Left cardiac atrium (tissue), 4 donors: ENCODE results near the gene MAL. TPM values are rescaled to one million over a fixed set of nuclear protein-coding genes. Genes with fewer than 3 reads are reported as not detected.

Source experiments
- ATAC-seq, 2 donors: fragments of 200-7000 bp; cut with Tn5 transposase; one replicate each; pipeline ENCODE4 v1.9.1; 2020; ENCODE audit warnings: mild to moderate bottlenecking in 2 of 2, moderate library complexity in 2 of 2
- DNase-seq: peaks from one replicate; pipeline ENCODE4 v3.0.0-alpha.2; 2020
- intact Hi-C, 2 donors: fragments of 100-400 bp; cut with DNase I; formaldehyde crosslinking; loops; one replicate each; pipeline versions ENCODE4 v1.14.1 to v1.15.1; 2022 to 2023
- total RNA-seq, 2 donors: library from RNA; stranded (reverse); fragmentation: NEBNext Ultra II Directional; extraction: Animal tissue kit (Norgen Biotek cat#: 25700); gene quantifications; one replicate each; pipeline ENCODE4 v1.2.1, GENCODE V29; 2021
- donor health status: DM: no; HTN: yes; CAD: no.
- donor health status: DM: no; HTN: yes; CAD: no; lungs with severe emphysema.
- donor health status: DM: yes; HTN: yes; CAD: no.
- donor health status: Dilated cardiomyopathy.

The MAL gene
- total RNA-seq, 2 donors from 2014 or later: 5.8 to 7.8 TPM

DNA sequence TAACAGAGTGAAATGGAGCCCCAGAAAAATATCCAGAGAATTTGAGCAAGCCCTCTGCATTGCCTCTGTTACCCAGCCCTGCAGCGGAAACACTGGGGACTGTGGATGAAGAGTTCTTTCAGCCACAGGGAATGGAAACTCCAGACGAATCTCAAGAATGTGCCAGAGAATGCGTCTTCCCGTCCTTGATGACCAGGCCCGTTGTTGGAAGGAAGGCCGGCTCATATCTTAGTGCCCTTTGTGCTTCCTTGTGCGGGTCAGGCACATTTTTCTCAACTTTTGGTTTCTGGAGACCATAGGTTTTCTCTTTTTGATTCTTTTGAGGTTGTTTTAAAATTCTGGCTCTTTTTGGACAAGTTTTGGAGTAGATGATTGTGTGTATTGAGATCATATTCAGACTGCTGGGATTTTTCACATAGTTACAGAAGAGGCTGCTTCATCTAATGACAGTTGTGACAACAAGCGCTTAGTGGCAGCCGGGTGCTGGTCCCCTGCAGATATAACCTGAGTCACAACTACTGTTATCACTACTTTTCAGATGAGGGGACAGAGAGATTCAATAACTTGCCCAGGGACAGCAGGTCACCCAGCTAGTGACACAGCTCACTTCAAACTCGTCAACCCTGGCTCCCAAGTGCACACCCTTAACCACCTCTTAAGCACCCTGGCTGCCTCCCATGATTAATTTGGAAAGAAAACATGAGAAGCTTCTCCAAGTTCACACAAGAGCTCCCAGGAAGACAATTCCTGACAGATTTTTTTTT is 15.7 kb downstream of the MAL start:
- intact Hi-C loops: no loop called here
- ATAC-seq: peak in 1 of 2 donors; percentile 62
- no peak for DNase-seq

DNA sequence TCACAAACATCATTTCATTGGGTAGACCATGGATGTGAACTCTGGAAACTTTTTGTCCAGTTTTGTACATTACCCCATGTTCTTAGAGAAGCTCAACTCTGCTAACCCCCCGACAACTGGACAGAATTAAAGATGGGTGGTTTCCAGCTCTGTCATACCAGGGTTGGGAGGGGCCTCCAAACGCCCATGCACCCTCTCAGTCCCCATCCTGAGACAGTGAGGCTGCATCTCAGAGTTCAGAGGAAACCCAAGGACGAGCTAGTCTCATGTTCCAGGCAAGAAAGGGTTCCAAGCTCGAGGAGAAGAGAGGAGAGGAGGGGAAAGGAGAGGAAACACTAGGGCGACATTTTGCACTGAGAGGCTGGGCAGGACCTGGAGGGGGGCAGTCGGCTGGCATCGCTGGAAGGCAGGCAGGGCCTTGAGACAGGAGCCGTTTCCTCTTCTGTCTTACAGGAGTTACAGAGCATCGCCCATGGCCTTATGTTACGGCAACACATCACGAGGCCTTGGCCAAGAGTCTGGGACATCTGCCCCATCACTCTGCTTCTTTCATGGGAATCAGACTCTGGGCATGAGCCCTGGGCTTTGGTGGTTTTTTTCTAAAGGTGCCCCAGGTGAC is 16.4 kb downstream of the MAL start:
- no peak for DNase-seq
- ATAC-seq: no peak
- intact Hi-C loops: no loop called here

DNA sequence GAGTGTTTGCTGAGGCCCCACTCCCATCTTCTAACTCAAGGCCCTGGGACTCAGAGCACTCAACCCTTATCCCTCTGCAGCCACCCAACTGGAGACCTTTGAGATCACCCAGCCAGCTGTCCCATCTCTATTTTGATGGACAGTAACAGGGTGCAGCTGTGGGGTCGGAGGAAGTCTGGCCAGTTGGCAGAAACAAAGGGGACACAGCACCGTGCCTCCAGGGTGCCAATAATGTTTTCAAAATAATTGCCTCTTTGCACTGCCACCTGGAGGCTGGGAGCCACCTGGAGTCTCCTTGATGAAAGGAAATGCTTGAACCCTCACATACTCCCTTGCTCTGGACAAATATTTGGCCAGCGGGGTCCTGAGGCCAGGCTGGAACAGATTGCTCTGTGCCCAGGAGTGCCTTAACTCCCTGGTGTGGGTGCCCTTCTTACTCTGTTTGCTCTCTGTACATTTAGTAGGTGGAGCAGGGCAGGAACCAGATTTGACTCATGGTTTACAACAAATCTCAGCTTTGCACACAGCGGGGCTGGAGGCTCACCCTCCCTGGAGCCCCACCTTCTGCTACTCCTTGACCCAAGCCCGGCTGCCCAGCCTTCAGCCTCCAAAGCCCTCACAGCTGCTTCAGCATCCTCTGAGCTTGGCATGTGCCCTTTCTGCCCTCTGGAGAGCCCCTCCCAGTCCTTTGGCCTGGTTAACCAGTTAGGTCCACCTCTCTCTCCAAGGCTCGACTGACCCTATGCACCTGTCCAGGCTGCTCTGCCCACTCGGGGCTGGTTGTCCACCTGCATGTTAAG is 17.2 kb downstream of the MAL start:
- intact Hi-C loops: no loop called here
- peak in 1 of 2 donors; percentile 2 for ATAC-seq
- peak; percentile 5 for DNase-seq

DNA sequence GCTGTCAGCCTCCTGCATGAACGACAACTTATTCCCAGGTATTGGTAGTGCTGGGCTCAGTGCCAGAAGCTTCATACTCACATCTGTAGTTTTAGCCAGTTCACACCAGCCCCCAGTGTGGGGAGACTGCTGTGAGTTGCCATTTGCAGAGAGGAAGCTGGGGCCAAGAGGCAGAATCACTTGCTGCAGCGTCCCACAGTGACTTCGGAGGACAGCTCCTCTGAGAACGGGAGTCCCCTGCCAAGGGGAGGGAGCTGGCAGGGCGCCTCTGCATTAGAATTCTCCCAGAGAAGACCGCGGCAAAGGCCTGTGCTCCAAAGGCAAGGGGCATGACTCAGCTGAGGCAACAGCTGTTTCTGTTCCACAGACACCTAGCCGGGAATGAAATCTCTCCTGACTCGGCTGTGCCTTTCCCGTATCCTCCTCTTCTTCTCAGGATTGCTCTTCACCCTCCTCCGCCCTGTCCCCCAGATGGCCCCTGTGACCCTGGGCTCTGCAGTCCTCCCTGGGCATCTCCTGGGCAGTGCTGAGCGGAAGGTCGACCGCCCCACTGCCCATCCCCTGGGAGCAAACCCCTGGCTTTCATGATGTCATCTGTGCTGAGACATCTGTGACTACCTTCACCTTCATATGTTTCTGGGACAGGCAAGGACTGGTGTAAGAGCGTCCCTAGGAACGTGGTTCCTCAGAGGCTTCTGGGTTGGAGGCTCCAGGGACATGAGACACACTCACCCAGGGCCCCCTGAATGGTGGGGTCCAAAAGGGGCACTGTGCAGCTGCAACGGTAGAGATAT is 18.0 kb downstream of the MAL start:
- intact Hi-C loops: no loop called here
- DNase-seq: peak; percentile 92
- ATAC-seq: peak; percentile 95 to 97

DNA sequence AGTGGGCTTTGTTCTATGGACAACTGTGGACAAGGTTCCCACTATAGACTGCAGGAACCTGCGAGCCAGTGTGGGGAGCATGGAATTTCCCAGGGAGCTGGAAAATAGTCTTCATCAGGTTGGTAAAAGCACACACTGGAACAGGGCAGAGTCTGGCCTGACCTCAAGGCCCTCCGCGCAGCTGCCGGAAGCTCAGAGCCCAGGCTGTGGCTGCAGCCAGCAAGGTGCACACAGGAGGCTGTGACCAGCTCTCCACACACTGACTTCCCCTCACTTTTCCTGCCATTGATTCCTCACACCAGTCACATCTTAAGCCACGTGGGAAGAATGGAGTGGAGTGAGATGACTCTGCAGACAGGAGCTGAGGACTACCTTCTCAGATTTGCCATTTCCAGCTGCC is 19.1 kb downstream of the MAL start:
- intact Hi-C loops: no loop called here
- no peak for DNase-seq
- ATAC-seq: no peak

DNA sequence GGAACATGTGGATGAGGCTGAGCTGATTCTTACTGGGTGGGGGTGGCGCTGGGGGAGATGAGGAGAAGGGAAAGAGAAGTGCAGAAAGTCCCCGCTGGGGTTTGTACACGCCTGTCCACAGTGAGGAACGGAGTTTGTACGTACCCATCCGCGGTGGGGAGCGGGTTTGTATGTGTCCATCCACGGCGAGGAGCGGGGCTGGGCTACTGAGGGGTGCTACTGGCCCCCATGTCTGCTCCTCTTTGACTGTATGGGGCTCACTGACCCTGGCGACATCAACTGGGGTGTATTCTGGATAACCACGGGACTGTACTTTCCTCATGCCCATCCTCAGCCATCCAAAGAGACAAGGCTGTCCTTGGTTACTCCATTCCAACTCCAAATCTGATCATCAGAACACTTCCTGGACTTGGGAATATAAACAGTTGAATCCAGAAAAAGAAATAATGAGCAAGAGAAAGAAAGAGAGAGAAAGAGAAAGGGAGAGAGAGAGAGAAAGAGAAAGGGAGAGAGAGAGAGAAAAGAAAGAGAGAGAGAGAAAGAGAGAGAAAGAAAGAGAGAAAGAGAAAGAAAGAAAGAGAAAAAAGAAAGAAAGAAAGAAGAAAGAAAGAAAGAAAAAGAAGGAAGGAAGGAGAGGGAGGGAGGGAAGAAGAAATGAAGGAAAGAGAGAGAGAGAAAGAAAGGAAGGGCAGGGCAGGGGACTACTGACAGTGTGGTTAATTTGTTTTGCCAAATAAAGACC is 21.0 kb downstream of the MAL start:
- ATAC-seq (no peak), DNase-seq (no peak)
- intact Hi-C loops: no loop called here

DNA sequence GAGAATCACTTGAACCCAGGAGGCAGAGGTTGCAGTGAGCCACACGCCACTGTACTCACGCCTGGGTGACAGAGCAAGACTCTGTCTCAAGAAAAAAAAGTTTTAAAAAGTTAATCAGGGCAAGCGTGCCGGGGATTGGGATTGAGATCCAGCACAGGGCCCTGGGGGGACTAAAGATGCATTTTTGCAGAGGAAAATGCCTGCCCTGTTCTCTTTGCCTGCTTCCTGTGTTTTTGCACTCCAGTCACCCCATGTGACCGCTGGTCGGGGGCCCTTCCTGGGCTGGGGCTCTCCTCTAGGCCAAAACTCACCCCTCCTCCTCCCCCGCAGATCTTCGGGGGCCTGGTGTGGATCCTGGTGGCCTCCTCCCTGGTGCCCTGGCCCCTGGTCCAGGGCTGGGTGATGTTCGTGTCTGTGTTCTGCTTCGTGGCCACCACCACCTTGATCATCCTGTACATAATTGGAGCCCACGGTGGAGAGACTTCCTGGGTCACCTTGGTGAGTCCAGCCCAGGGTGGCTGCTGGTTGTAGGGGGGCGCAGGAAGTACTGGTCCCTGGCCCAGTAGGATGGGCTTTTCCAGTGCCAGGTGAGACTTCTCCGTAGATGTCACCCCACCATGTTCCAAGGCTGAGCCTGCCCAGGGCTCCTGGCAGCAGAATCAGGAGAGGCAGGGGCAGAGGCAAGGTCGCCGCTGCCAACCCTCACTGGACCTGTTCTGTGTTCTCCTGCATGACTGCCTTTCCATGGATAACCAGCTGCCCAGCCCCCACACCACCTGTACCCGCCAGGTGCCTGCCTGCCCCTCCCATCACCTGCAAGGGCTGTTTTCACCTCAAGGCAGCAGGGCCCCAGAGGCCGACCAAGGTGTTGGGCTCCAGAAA is 22.4 kb downstream of the MAL start:
- no peak for DNase-seq
- intact Hi-C loops: no loop called here
- ATAC-seq: no peak

DNA sequence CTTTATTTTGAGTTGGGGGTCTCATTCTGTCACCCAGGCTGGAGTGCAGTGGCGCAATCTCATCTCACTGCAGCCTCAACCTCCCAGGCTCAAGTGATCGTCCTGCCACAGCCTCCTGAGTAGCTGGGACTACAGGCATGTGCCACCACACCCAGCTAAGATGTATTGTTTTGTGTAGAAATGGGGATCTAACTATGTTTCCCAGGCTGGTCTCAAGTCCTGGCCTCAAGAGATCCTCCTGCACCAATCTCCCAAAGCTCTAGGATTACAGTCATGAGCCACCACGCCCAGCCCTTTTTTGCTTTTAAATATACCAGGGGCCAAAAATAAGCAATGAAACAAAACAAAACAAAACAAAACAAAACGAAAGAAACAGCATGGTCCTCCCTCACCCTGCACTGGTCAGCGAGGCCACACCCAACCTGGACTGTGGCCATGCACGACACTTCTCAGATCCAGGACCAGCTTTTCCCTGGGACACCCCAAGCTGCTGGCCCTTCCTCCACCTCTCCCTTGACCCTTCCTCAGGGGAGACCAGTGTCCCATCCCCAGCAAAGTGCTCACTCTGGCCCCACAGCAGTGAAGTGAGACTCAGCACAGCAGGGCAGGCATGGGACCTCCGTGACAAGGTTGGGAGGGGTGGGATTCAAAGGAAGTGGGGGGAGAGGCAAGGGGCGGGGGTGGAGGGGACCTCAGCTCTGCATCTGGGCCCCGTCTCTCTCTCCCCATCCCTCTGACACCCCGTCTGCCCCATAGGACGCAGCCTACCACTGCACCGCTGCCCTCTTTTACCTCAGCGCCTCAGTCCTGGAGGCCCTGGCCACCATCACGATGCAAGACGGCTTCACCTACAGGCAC is 23.5 kb downstream of the MAL start:
- intact Hi-C loops: no loop called here
- no peak for DNase-seq
- no peak for ATAC-seq

DNA sequence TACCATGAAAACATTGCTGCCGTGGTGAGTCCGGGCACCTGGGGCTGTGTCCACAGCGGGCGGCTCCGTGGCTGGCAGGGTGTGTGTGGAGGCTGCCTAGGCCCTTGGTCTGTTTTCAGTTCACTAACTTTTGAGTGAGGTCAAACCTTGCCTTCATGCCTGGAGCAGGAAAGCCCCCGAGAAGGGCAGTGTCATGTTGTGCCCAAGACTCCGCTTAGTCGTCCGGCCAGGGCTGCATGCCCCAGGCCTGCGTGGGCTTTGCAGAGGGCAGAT is 24.1 kb downstream of the MAL start:
- no peak for ATAC-seq
- no peak for DNase-seq
- intact Hi-C loops: no loop called here

DNA sequence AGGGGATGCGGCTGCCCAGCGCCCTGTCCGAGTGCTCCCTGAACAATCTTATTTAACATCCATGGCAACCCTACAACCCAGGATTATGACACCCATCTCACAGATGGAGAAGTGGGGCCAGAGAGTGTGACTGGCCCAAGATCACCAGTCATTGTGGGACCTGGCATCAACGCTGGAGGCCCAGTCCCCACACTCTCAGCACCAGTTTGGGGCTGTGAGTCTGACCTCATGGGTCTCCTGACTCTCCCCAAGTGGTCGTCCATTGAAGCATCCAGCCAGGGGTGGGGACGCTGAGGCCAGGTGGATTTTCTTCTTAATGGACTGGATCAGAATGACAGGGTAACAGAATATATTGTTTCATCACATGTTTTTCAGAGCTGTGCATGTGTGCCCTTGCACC is 24.5 kb downstream of the MAL start:
- intact Hi-C loops: no loop called here
- ATAC-seq: no peak
- no peak for DNase-seq

DNA sequence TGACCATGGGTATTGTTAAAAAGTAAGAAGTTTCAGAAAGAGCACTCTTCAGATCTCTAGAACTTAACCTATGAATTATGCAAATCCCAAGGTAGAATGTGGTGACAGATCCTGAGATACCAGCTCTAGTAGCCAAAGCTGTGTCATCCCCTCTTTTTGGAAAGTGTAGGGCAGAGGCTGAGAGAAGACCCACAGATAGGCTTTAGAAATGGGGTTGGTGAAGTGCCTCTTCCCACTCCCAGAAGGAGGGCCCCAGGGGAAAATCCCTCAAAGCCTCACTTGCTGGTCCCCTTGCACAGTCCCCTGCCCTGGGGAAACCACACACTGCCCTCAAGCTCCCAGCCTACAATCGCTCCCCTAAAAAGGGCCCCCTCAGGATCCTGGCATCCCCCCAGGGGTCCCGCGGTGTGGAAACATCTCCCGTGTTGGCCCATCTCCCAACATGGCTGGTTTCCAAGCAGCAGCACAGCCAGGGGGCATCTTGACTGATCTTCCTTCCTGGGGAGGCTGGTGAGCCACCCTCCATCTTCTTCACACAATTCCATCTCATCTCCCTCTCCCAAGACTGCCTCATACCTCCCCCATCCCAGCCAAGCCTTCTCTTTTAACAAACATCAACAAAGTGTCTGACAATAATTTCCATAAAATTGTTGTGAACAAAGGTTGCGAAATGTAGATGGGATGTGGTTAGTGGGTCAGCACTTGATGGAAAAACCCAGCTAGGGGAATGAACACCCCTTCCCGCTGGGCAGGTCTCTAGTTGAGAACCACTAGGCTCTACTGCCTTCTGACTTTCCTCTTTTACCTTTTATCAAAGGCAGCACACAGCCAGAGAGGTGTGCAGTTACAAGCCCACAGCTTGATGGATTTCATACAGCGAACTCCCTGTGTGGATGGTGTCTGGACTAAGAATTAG is 25.1 kb downstream of the MAL start:
- DNase-seq (no peak), ATAC-seq (no peak)
- intact Hi-C loops: no loop called here

DNA sequence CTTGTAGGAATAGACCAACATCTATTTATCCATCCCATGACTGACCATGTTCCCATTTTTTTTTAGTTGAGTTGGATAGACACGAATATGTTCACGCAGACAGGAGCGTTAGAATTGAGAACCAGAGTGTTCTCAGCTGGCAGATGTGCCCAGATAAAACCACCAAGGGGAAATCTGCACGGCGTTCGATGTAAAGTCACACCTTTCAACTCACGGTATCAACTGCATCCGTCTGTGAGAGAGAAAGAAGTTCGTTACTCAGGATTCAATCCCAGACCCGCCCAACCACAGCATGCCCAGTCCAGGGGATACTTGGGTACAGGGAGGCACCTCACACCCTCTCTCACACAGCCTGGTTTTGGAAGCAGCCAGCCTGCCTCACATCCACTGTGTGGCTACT is 26.1 kb downstream of the MAL start:
- DNase-seq (no peak), ATAC-seq (no peak)
- intact Hi-C loops: no loop called here

DNA sequence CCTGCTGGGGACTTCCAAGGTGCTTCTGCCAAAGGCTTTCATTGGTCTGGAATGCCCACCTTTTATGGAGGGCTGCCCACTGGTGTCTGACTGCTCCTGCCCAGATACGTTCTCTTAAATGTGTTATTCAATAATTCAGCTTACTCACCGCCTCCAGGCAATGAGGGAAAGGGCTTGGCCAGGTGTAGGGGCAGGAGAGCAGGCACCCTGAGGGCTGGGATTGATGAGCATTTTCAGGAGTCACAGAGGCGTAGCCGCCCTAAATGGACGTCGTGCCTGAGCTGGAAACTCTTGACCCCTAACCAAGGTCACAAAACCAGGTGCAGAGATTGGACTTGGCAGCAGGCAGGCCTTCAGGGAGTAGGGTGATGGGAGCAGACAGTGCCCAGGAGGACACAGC is 26.8 kb downstream of the MAL start:
- ATAC-seq (no peak), DNase-seq (no peak)
- intact Hi-C loops: no loop called here

DNA sequence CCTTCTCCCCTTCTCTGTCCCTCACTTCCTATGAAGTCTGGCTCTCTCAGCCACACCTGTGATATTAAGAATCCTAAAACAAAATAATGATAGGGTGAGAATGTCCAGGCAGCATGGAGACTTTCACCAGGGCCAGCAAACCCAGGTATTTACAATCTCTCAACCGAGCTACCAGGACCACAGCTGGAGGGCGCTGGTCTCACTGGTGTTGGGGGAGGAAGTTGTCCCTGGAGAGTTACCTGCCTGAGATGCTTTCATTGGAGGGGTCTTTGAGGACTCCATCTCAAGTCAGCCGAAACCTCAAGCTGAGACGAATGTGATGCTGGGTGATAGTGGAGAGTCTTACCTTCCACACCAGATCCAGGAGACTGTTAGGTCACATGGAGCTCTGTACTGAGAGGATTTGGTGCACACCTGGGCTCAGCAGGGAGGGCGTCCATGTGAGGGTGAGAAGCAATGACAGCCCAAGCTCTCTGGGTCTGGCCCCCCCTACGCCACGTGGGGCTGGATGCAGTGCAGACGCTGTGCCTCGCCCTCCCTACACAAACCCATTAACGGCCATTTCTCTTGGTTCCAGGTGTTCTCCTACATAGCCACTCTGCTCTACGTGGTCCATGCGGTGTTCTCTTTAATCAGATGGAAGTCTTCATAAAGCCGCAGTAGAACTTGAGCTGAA is 27.4 kb downstream of the MAL start:
- ATAC-seq (no peak), DNase-seq (no peak)
- intact Hi-C loops: no loop called here

DNA sequence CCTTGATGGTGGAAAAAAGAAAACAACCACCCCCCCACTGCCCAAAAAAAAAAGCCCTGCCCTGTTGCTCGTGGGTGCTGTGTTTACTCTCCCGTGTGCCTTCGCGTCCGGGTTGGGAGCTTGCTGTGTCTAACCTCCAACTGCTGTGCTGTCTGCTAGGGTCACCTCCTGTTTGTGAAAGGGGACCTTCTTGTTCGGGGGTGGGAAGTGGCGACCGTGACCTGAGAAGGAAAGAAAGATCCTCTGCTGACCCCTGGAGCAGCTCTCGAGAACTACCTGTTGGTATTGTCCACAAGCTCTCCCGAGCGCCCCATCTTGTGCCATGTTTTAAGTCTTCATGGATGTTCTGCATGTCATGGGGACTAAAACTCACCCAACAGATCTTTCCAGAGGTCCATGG is 28.0 kb downstream of the MAL start:
- intact Hi-C loops: no loop called here
- no peak for ATAC-seq
- DNase-seq: no peak

DNA sequence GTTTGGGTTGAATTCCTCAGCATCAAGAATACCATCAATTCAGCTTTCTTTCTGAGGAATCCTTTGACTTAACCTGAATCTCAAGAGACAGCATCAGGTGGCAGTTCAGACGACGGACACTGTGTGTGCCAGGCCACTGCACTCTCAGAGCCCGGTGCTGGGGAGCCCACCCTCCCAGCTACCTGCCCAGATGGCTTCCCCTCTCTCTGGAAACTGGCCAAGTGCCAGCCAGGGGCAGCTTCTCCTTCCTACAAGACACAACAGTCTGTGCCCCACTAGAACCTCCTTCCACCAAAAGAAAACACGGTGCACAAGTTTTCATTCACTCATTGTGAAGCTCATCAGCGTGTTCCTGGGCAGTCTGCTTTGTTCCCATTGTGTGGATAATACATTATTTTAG is 28.5 kb downstream of the MAL start:
- intact Hi-C loops: no loop called here
- no peak for ATAC-seq
- peak; percentile 14 for DNase-seq
